ENCODE measurements around the gene PITPNM3.

PITPNM3 gene

DNA sequence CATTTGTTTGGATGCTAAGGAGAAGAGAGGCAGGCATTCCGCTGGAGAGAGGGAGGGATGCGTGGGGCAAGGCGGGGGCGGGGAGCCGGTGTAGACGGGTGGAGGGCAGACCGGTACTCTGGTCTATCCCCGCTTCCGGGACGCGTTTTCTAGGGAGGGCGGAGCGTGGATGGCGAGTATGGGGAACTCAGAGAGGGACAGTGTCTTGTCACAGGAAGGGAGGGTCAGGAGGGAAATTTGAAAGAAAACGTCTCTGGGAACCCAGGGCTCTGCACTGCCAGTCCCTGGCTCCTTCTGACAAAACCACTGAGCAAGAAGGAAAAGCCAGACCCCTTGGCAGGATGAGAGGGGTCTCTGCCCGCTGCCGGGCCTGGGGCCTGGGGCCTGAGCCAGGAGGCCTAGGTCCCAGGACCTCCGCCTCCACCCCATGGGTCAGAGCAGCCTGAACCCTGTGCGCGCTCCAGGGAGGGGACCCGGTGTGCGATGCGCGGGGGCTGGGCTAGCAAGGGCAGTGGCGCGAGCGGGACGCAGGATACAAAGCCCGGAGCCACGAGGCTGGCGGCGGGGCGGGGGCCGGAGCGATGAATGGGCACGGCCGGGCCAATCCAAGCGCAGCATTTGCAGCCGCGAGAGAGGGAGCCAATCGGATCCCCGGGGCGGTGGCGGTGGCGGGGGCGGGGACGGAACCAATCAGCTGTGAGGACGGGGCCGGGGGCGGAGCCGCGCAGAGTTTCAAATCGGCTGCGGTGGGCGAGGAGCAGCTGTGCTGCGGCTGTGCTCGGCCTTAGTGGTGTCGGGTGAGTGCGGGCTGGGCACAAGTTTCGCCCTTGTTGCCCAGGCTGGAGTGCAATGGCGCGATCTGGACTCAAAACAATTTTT, 112.4 kb downstream of the PITPNM3 start, which contains the start of gene PIMREG:
TSS of gene PIMREG (plus strand) at position 764 of the 879 bp plus-strand sequence. CDS start 656 bp downstream, outside the sequence.
- DNase-seq (ENCODE audit: low read depth), result peak; percentile 89

DNA sequence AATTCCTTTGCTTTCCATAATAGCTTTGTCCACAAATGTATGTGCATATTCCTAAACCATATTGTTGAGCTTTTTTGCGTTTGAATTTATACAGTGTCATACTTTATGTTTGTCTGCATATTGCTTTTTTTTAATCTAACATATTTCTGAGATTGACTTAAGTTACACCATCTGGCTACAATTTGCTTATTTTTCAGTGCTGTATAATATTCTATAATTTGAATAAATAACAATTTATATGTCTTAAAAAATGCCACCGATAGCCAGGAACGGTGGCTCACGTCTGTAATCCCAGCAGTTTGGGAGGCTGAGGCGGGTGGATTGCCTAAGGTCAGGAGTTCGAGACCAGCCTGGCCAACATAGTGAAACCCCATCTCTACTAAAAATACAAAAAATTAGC, 113.6 kb downstream of the PITPNM3 start:
- DNase-seq (ENCODE audit: low read depth), result no peak

GRCh38 chr17:6439951-6440350, 116.4 kb downstream of the PITPNM3 start:
- DNase-seq (ENCODE audit: low read depth), result no peak

DNA sequence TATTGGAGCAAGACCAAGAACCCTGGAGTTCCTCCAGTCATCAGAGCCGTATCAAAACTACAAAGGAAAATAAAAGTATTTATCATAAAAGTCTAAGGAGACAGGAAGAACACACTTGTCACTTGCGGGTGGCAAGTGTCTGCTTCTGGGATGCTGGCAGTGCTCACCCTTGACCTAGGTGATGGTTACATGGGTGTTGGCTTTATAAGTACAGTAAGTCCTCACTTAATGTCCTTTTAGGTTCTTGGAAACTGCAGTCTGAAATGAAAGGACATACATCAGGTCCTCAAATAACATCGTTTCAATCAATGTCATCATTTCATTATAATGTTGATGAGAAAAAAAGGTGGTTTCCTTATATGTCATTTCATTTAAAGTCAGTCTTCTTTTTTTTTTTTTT, 118.4 kb downstream of the PITPNM3 start:
- no peak for DNase-seq (ENCODE audit: low read depth)

DNA sequence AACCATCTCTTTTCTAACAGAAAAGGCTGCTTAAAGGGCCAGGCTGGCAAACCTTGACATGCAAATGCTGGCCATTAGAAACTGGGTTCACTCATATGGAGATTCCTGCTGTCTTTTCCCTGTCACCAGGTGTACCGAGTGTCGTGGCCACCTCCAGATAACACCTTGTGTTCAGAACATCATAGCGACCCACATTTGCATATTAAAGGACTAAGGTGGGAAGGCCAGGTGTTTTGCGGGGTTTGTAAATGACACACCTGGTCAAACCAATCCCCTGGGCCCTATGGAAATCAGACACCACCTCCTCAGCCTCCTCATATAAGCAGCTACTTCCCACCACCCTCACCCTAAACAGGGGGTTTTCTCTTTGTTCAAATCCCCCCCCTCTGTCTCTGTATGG, 118.9 kb downstream of the PITPNM3 start:
- no peak for DNase-seq (ENCODE audit: low read depth)

GRCh38 chr17:6435968-6436367, 120.4 kb downstream of the PITPNM3 start:
- DNase-seq (ENCODE audit: low read depth), result peak; percentile 32

DNA sequence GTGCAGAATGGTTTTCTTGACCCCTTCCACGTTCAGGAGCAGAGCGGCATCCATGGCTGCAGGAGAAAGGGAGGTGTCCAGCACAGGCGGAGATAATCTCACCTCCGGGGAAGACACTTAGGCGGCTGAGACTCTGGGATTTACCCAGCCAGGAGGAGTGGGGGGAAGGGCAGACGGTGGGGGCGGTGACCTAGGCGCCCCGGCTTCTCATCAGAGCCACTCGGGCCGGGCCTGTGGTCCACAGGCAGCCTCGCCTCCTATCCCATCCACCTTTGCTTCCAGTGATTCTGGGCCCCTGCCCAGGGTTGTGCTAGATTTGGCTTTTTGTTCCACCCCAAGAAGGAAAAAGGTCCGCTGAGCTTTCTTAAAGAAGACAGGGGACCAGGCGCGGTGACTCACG, 121.3 kb downstream of the PITPNM3 start, which contains the start of gene AIPL1:
TSS of gene AIPL1 (minus strand) at position 71 of the 400 bp plus-strand sequence. CDS start at position 54, 17 bp downstream.
- DNase-seq (ENCODE audit: low read depth), result no peak

- DNase-seq (ENCODE audit: low read depth), result no peak
Measured at GRCh38 chr17:6430769-6431168, 125.6 kb downstream of the PITPNM3 start.

GRCh38 chr17:6429266-6429665, 127.1 kb downstream of the PITPNM3 start:
- no peak for DNase-seq (ENCODE audit: low read depth)

- DNase-seq (ENCODE audit: low read depth), result no peak
Measured at GRCh38 chr17:6428207-6428965, 128.0 kb downstream of the PITPNM3 start.

GRCh38 chr17:6427279-6427781, 129.0 kb downstream of the PITPNM3 start:
- peak; percentile 14 for DNase-seq (ENCODE audit: low read depth)

DNA sequence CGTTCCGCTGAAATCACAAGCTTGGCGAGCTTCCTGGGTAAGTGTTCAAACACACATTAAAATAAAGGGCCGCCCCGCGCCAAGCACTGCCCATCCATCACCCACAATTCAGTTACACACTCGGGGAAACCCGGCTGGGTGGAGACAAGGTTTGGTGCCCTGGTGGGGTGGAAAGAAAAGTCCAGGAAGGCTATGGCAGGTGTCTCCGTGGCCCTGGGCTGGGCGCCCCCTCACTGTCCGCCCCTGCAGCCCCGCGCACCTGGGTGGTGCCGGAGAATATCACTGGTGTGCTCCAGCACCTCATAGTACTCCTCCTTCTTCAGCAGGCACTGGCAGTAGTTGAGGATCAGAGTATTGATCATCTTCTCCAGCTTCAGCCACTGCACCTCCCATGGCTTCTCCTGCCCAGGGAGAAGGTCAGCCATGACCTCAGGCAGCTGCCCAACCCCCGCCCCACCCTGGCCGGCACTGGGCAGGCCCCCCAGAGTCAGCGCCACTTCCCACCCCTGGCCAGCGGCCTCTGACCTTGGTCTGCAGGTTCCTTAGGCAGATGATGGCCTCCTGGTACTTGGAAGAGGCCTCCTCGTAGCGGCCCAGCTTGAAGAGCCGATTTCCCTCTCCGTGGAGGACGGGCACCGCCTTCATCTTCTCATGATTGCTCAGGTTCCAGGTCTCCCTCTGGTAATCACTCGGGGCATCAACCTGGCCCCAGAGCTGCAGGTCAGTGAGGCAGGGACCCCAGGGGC, 129.8 kb downstream of the PITPNM3 start:
- no peak for DNase-seq (ENCODE audit: low read depth)

GRCh38 chr17:6425407-6425806, 130.9 kb downstream of the PITPNM3 start:
- no peak for DNase-seq (ENCODE audit: low read depth)

- no peak for DNase-seq (ENCODE audit: low read depth)
Measured at GRCh38 chr17:6423931-6424330, 132.4 kb downstream of the PITPNM3 start.

DNA sequence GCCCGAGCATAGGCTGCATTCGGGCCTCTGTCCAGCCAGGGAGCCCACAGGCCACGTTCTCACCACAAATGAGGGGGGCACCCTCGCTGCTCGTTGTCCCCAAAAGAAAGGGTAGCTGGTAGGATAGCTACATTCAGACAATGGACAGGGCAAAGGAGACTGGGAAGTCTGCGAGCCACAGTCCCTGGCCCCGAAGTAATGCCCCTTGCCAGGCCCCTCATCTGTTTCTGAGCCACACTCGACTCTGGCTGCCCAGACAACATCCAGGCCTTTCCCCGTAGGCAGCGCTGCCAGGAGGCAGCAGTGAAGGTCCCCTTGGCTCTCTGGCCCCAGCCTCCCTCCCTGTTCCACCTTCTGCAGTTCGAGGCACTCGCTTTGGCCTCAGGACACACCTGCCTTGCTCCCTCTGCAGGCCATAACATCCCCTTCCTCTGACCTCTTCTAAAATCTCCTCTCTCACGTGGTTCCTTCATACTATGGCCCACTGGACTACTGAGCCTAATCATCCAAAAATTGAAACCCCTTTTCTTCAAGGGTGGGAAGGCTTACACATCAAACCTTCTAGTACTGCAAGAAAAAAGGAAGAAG, 133.6 kb downstream of the PITPNM3 start:
- no peak for DNase-seq (ENCODE audit: low read depth)

GRCh38 chr17:6421700-6422604, 134.4 kb downstream of the PITPNM3 start:
- peak; percentile 55 for DNase-seq (ENCODE audit: low read depth)

- DNase-seq (ENCODE audit: low read depth), result no peak
Measured at GRCh38 chr17:6420173-6420641, 136.1 kb downstream of the PITPNM3 start.

DNA sequence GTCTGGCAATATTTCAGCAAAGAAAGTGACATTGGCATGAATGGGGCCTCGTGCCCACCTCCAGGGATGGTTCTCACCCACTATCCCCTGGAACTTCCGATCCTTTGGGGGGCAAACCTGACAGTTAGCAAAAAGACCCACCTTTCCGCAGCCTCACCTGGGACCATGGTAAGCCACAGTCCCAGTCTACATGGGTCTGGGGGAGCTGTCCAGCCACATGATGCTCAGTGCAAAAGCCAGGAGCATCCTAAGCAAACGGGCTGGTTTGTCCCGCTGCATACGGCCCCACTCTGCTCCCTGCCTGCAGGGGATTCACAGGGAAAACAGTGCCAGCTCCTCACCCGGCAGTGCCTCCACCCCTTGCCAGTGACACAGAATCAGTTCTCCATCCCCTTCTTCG, 140.7 kb downstream of the PITPNM3 start:
- DNase-seq (ENCODE audit: low read depth), result no peak

DNA sequence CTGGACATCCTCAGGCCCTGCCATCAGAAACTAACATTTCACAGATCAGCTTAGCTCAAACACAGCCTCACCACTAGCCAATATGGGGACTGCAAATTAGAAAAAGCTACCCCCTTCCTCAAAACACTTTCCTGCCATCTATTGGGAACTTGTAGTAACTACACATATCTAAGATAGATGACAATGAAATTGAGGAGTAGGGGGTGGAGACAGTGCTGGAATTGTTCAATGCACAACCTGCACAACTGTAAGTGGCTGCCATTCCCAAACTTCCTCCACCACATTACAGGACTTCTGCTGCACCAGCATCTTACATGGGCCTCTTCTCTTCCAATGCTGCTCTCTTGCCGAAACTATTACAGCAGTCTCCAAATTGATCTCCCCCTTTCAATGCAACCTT, 143.3 kb downstream of the PITPNM3 start:
- no peak for DNase-seq (ENCODE audit: low read depth)

DNA sequence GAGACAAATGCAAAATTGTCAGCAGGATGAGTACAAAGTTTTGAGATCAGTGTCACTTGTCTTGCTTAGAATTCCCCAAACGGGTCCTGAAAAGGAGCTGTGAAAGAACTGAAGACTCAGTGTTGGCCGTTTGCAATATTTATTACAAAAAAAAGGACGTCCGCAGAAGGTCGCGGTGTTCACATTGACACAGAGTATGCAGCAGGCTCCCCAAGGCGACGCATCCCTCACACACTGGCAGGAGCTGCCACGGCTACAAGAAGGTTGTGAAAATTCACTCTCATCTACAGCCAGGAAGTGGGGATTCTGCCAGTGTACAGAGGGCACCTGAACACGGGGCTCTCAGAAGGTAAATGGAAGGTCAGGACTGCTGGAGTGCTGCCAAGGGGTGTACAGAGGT, 147.6 kb downstream of the PITPNM3 start:
- no peak for DNase-seq (ENCODE audit: low read depth)
